DOHH2 (cell line): ENCODE results near the gene PRDX5.

Experiments
- H3F3A ChIP-seq: fragments of 200-600 bp; sonication (generic), shearing (Covaris generic); 2 replicates; pipeline ENCODE4 v1.6.0; 2016; ENCODE audit warnings: antibody characterized with exemption, mild to moderate bottlenecking; ENCODE audit not compliant: control insufficient read depth, insufficient read depth
- H3K27ac ChIP-seq: fragments of 200-600 bp; sonication (generic); 2 replicates; pipeline ENCODE4 v1.5.1; 2014; ENCODE audit warnings: low read depth, mild to moderate bottlenecking, low read length, moderate library complexity
- H3K27me3 ChIP-seq: fragments of 200-600 bp; sonication (generic); 2 replicates; pipeline ENCODE4 v1.6.1; 2014; ENCODE audit warnings: mild to moderate bottlenecking, low read length, mixed read lengths; ENCODE audit not compliant: control insufficient read depth
- H3K36me3 ChIP-seq: fragments of 200-600 bp; sonication (generic); 2 replicates; pipeline ENCODE4 v1.6.1; 2014; ENCODE audit warnings: mild to moderate bottlenecking, low read length, moderate library complexity, mixed read lengths; ENCODE audit not compliant: control insufficient read depth
- H3K4me1 ChIP-seq: fragments of 200-600 bp; sonication (generic); 2 replicates; pipeline ENCODE4 v1.6.1; 2014; ENCODE audit warnings: mild to moderate bottlenecking, low read length, mixed read lengths; ENCODE audit not compliant: control insufficient read depth
- H3K4me2 ChIP-seq: fragments of 200-600 bp; sonication (generic); 2 replicates; pipeline ENCODE4 v1.6.0; 2014; ENCODE audit warnings: mild to moderate bottlenecking, low read length, moderate library complexity
- H3K4me3 ChIP-seq: fragments of 200-600 bp; sonication (generic); 2 replicates; pipeline ENCODE4 v1.5.1; 2014; ENCODE audit warnings: mild to moderate bottlenecking, low read length, mixed read lengths
- H3K79me2 ChIP-seq: fragments of 200-600 bp; sonication (generic); 2 replicates; pipeline ENCODE4 v1.6.1; 2014; ENCODE audit warnings: mild to moderate bottlenecking, low read length, mixed read lengths; ENCODE audit not compliant: control insufficient read depth
- H3K9me2 ChIP-seq: fragments of 200-600 bp; sonication (generic); replicated peaks from 2 replicates; pipeline ENCODE4 v1.6.1; 2014; ENCODE audit warnings: mild to moderate bottlenecking, low read length, mixed read lengths; ENCODE audit not compliant: control insufficient read depth
- H3K9me3 ChIP-seq: fragments of 200-600 bp; sonication (generic); 2 replicates; pipeline ENCODE4 v1.6.1; 2014; ENCODE audit warnings: antibody characterized with exemption, low read length, mixed read lengths; ENCODE audit not compliant: control insufficient read depth, insufficient read depth
- H4K20me1 ChIP-seq: fragments of 200-600 bp; sonication (generic); 2 replicates; pipeline ENCODE4 v1.6.0; 2014; ENCODE audit warnings: low read depth, mild to moderate bottlenecking, antibody characterized with exemption, low read length, moderate library complexity; ENCODE audit not compliant: control insufficient read depth, insufficient read depth
- CTCF ChIP-seq: fragments of 200-600 bp; sonication (generic); IDR thresholded peaks from one replicate; pipeline ENCODE4 v1.5.1; 2014; ENCODE audit warnings: antibody characterized with exemption, mild to moderate bottlenecking, low read depth, low read length; ENCODE audit not compliant: poor library complexity, severe bottlenecking
- EZH2phosphoT487 ChIP-seq: fragments of 200-600 bp; sonication (generic); IDR thresholded peaks from 2 replicates; pipeline ENCODE4 v1.6.1; 2017; ENCODE audit warnings: borderline replicate concordance, mild to moderate bottlenecking, antibody characterized with exemption, low read length, moderate library complexity, mixed read lengths

Gene PRDX5

GRCh38 chr11:64358536-64358906, 40.6 kb downstream of the PRDX5 start:
- no peaks in the 10 kb centered on the region for H3K9me3 ChIP-seq
- TF ChIP-seq CTCF (no peak), EZH2phosphoT487 (no peak)
- H3K36me3 ChIP-seq = peaks cover 23% of the 10 kb centered on the region
- H3K4me1 ChIP-seq = peaks cover 38% of the 10 kb centered on the region
- H3K4me2 ChIP-seq = peak overlapping the region; percentile 98
- peaks cover 5% of the 10 kb centered on the region for H3F3A ChIP-seq
- no peaks in the 10 kb centered on the region for H3K27me3 ChIP-seq
- peak overlapping the region; percentile 83 for H3K4me3 ChIP-seq
- no peaks in the 10 kb centered on the region for H4K20me1 ChIP-seq
- H3K9me2 ChIP-seq = no peaks in the 10 kb centered on the region
- no peak overlapping the region for H3K27ac ChIP-seq
- peaks cover 6% of the 10 kb centered on the region; the same call in 1 of the 2 replicates for H3K79me2 ChIP-seq

GRCh38 chr11:64358907-64359711, 41.2 kb downstream of the PRDX5 start, which contains the start of gene RPS6KA4:
RPS6KA4 (plus strand) TSS chr11:64359162; CDS start chr11:64359236, 74 bp downstream.
- Histone ChIP-seq H3K4me1 (peaks cover 39% of the 10 kb centered on the region), H3K27me3 (no peaks in the 10 kb centered on the region), H3K4me2 (peak within 1 kb of the TSS; percentile 98), H3K9me3 (no peaks in the 10 kb centered on the region), H3K79me2 (peaks cover 6% of the 10 kb centered on the region; the same call in 1 of the 2 replicates), H3K4me3 (peak within 1 kb of the TSS; percentile 83), H3K36me3 (peaks cover 23% of the 10 kb centered on the region), H3F3A (peaks cover 9% of the 10 kb centered on the region), H3K27ac (no peak within 1 kb of the TSS), H3K9me2 (no peaks in the 10 kb centered on the region), H4K20me1 (no peaks in the 10 kb centered on the region)
- no peak for TF ChIP-seq EZH2phosphoT487
- TF ChIP-seq CTCF = no peak

- Histone ChIP-seq H4K20me1 (no peaks in the 10 kb centered on the region), H3K27me3 (no peaks in the 10 kb centered on the region), H3K9me2 (no peaks in the 10 kb centered on the region), H3K79me2 (peaks cover 6% of the 10 kb centered on the region; the same call in 1 of the 2 replicates), H3K4me3 (peak overlapping the region; percentile 83), H3F3A (peaks cover 13% of the 10 kb centered on the region), H3K4me2 (peak overlapping the region; percentile 98), H3K9me3 (no peaks in the 10 kb centered on the region), H3K27ac (no peak overlapping the region), H3K4me1 (peaks cover 44% of the 10 kb centered on the region), H3K36me3 (peaks cover 23% of the 10 kb centered on the region)
- TF ChIP-seq CTCF (peak; percentile 26), EZH2phosphoT487 (no peak)
These were observed 42.0 kb downstream of the PRDX5 start for GRCh38 chr11:64359712-64360445.
